GM19438 (cell line): ENCODE results near the gene ATE1.
"Not testable (repeated sequence)": the region's sequence is repeated elsewhere in the genome, so short reads cannot be mapped to it uniquely, and the experiment has no call there.

Experiments used
- ATAC-seq: cut with Tn5 transposase; IDR thresholded peaks from one replicate; pipeline ENCODE4 v1.9.1; 2021; ENCODE audit warnings: low read depth; ENCODE audit not compliant: unreplicated experiment

Gene ATE1

GRCh38 chr10:121927841-121928527, at the start of gene ATE1:
Gene ATE1, minus strand, starts transcription at chr10:121928031. Its CDS starts 82 bp downstream, at chr10:121927949.
- ATAC-seq, result peak; percentile 77

- no peak for ATAC-seq
Measured at GRCh38 chr10:121976607-121977006, 48.8 kb upstream of the ATE1 start.

- no peak for ATAC-seq
Measured at GRCh38 chr10:121975295-121976086, 47.7 kb upstream of the ATE1 start.

GRCh38 chr10:121974535-121975294, 46.9 kb upstream of the ATE1 start, which contains the start of gene NSMCE4A:
Gene NSMCE4A, minus strand, starts transcription at chr10:121975217. Its CDS starts 52 bp downstream, at chr10:121975165.
- ATAC-seq, result peak; percentile 83

GRCh38 chr10:121974019-121974534, 46.2 kb upstream of the ATE1 start:
- no peak for ATAC-seq

GRCh38 chr10:121969086-121969485, 41.3 kb upstream of the ATE1 start:
- not testable (repeated sequence) for ATAC-seq

- ATAC-seq, result no peak
Measured at GRCh38 chr10:121965996-121966395, 38.2 kb upstream of the ATE1 start.

GRCh38 chr10:121961456-121961855, 33.6 kb upstream of the ATE1 start:
- ATAC-seq, result no peak

- no peak for ATAC-seq
Measured at GRCh38 chr10:121959671-121960070, 31.8 kb upstream of the ATE1 start.

- ATAC-seq, result no peak
Measured at GRCh38 chr10:121956111-121957061, 28.6 kb upstream of the ATE1 start.

- no peak for ATAC-seq
Measured at GRCh38 chr10:121952226-121952625, 24.4 kb upstream of the ATE1 start.

- ATAC-seq, result no peak
Measured at GRCh38 chr10:121949451-121949850, 21.6 kb upstream of the ATE1 start.

- ATAC-seq, result no peak
Measured at GRCh38 chr10:121949049-121949448, 21.2 kb upstream of the ATE1 start.

GRCh38 chr10:121947343-121948330, 19.8 kb upstream of the ATE1 start:
- ATAC-seq, result no peak

GRCh38 chr10:121942749-121943416, 15.1 kb upstream of the ATE1 start:
- ATAC-seq, result no peak

- ATAC-seq, result no peak
Measured at GRCh38 chr10:121941532-121941931, 13.7 kb upstream of the ATE1 start.

- ATAC-seq, result no peak
Measured at GRCh38 chr10:121936295-121936694, 8.5 kb upstream of the ATE1 start.

- ATAC-seq, result no peak
Measured at GRCh38 chr10:121935702-121936101, 7.9 kb upstream of the ATE1 start.
